Gastroesophageal sphincter (tissue), 4 donors: ENCODE data around the gene B3GNT5. TPM values are rescaled to one million over a fixed set of nuclear protein-coding genes. Genes with fewer than 3 reads are reported as not detected.
A peak's percentile ranks its signal among the peaks of the same experiment; 100 is the strongest.

Experiments
- ATAC-seq: fragments of 150-250 bp; one replicate; pipeline ENCODE4 v1.9.1; 2016; ENCODE audit warnings: mild to moderate bottlenecking, moderate library complexity
- H3K27ac ChIP-seq, 4 donors: fragments of 200-600 bp; sonication (generic) in 3 of 4; 1 replicate in 3 of 4; 2 replicates in 1 of 4; pipeline ENCODE4 v1.5.1; 2016 to 2019
- H3K27me3 ChIP-seq: fragments of 200-600 bp; sonication (generic); one replicate; pipeline ENCODE4 v1.5.1; 2019
- H3K36me3 ChIP-seq, 2 donors: fragments of 200-600 bp; sonication (generic); one replicate each; pipeline ENCODE4 v1.5.1; 2019; ENCODE audit warnings: control low read depth in 1 of 2
- H3K4me1 ChIP-seq, 3 donors: fragments of 200-600 bp; sonication (generic); 1 replicate in 2 of 3; 2 replicates in 1 of 3; pipeline ENCODE4 v1.5.1; 2016 to 2019; ENCODE audit warnings: control low read depth in 2 of 3
- H3K4me3 ChIP-seq, 2 donors: fragments of 200-600 bp; sonication (generic); one replicate each; pipeline ENCODE4 v1.5.1; 2019; ENCODE audit warnings: mild to moderate bottlenecking in 1 of 2, moderate library complexity in 1 of 2
- H3K9me3 ChIP-seq, 3 donors: fragments of 200-600 bp; sonication (generic); one replicate each; pipeline ENCODE4 v1.5.1; 2017 to 2019; ENCODE audit warnings: control low read depth in 2 of 3
- CTCF ChIP-seq, 4 experiments: fragments of 200-600 bp in 2 of 4; fragments of 450-650 bp in 2 of 4; sonication (generic) in 1 of 4; IDR thresholded peaks; one replicate each; pipeline ENCODE4 v1.5.1; 2017 to 2019; ENCODE audit warnings: antibody characterized with exemption in 4 of 4, mild to moderate bottlenecking in 2 of 4, moderate library complexity in 2 of 4
- EP300 ChIP-seq: sonication (generic); formaldehyde crosslinking; IDR thresholded peaks from one replicate; pipeline ENCODE4 v1.6.1; 2017; ENCODE audit warnings: antibody characterized with exemption, mild to moderate bottlenecking
- POLR2A ChIP-seq, 2 donors: fragments of 450-650 bp; IDR thresholded peaks; one replicate each; pipeline ENCODE4 v1.6.1; 2017; ENCODE audit warnings: antibody characterized with exemption in 2 of 2, mild to moderate bottlenecking in 2 of 2, moderate library complexity in 1 of 2
- POLR2AphosphoS5 ChIP-seq: sonication (generic); formaldehyde crosslinking; IDR thresholded peaks from one replicate; pipeline ENCODE4 v1.6.1; 2017; ENCODE audit warnings: antibody characterized with exemption
- WGBS, 2 donors: methylation state at CpG; one replicate each; pipeline ENCODE4 v1.1.5; 2018; ENCODE audit warnings: low coverage in 1 of 2; 5-methylcytosine and 5-hydroxymethylcytosine counted together
- total RNA-seq, 4 donors: library from RNA; depleted of rRNA; stranded (reverse); fragments of >200 nt; gene quantifications; one replicate each; pipeline ENCODE4 v1.1.0, GENCODE V29; 2016

Gene B3GNT5
- total RNA-seq, 4 donors from 2014 or later = 5.0 to 9.2 (median 6.1) TPM

DNA sequence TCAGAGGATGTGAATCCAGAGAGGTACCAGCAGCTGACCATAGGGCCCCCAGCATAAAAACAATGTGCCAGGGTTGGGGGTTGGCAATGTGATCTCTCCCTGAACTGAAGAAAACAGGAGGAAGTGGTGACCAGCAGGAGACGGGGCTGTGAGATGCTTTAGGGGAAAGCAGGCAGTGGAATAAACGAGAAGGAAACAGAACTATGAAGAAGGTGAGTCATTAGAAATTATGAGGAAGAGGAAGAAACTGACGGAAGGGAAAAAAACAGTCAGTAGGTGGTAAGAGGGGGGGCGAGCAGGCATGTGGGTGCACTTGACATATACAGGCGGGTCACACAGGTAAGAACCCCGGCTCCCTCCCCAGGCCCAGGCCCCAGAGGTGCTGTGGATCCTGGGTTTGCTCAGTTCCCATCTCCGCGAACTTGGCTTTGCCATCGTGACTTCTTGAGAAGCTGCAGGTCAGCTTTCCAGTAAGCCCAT is 42.2 kb upstream of the B3GNT5 start:
- 57 to 80% methylated on average over 6 to 9 of the region's 9 CpGs for WGBS, 2 donors

GRCh38 chr3:183211352-183211751 is 41.7 kb upstream of the B3GNT5 start:
- TF ChIP-seq POLR2A (IDR thresholded peaks at IDR 0.05) (no peak), POLR2AphosphoS5 (no peak), EP300 (no peak), CTCF (IDR thresholded peaks at IDR 0.05) (no peak)
- peaks cover 0 to 3% (median 0%) of the 10 kb centered on the region in 3 donors for H3K4me1 ChIP-seq
- no peaks in the 10 kb centered on the region for H3K27me3 ChIP-seq
- H3K4me3 ChIP-seq = no peak overlapping the region
- H3K36me3 ChIP-seq = no peaks in the 10 kb centered on the region
- ATAC-seq = peak; percentile 80
- no peaks in the 10 kb centered on the region for H3K9me3 ChIP-seq
- 78 to 87% methylated on average over 8 to 11 of the region's 13 CpGs for WGBS, 2 donors
- peak overlapping the region in 1 of 4 donors; percentile 52 for H3K27ac ChIP-seq

More for the DNA sequence above, 42.2 kb upstream of the B3GNT5 start:
- H3K4me1 ChIP-seq = peaks cover 0 to 3% (median 0%) of the 10 kb centered on the region in 3 donors
- peak; percentile 44 for ATAC-seq
- peak overlapping the region in 1 of 4 donors; percentile 52 for H3K27ac ChIP-seq
- TF ChIP-seq POLR2A (IDR thresholded peaks at IDR 0.05) = no peak
- TF ChIP-seq POLR2AphosphoS5 = no peak
- no peak for TF ChIP-seq EP300
- TF ChIP-seq CTCF (IDR thresholded peaks at IDR 0.05) = no peak
- no peaks in the 10 kb centered on the region for H3K27me3 ChIP-seq
- no peak overlapping the region for H3K4me3 ChIP-seq
- H3K9me3 ChIP-seq = no peaks in the 10 kb centered on the region
- H3K36me3 ChIP-seq = no peaks in the 10 kb centered on the region

DNA sequence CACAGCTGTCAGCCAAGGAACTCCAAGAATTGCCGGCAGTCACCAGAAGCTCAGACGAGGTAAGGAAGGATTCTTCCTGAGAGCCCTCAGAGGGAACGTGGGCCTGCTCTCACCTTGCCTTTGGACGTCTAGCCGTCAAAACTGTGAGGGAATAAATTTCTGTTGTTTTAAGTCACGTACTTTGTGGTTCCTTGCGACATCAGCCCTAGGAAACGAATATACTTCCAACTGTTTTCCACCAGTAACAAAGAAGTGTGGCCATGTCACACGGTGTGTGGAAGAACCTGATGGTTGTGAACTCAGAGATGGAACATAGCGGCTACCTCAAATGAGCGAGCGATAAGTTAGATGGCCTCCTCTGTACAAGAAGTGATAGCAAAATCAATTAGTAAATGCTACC is 41.0 kb upstream of the B3GNT5 start:
- ATAC-seq = no peak
- H3K4me1 ChIP-seq = peaks cover 0 to 3% (median 0%) of the 10 kb centered on the region in 3 donors
- no peak for TF ChIP-seq EP300
- peak overlapping the region in 1 of 4 donors; percentile 11 for H3K27ac ChIP-seq
- H3K9me3 ChIP-seq = no peaks in the 10 kb centered on the region
- 79 to 95% methylated on average over 8 to 12 of the region's 12 CpGs for WGBS, 2 donors
- H3K4me3 ChIP-seq = no peak overlapping the region
- no peaks in the 10 kb centered on the region for H3K36me3 ChIP-seq
- H3K27me3 ChIP-seq = no peaks in the 10 kb centered on the region

DNA sequence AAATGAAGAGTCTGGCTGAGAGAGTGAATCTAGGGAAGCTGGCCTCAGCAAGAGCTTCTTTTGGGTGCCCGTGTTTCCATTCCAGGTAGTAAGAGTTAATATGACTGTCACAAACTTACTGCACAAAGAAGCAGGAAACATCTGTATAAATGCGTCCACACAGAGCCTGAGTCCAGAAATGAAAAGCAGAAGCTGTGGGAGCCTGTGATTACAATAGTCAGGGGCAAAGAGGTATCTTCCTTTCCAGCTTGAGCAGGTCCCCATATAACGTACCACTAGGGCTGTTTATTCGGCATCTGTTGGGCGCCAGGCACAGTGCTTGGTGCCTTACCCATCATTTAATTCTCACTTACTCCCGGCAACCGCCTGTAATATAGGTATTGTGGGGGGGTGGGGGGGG is 40.5 kb upstream of the B3GNT5 start:
- 20 to 72% methylated on average over 1 to 5 of the region's 7 CpGs for WGBS, 2 donors

More for the DNA sequence above, 40.5 kb upstream of the B3GNT5 start:
- Histone ChIP-seq H3K27ac (peak overlapping the region in 1 of 4 donors; percentile 11), H3K36me3 (no peaks in the 10 kb centered on the region), H3K4me1 (peaks cover 0 to 3% (median 0%) of the 10 kb centered on the region in 3 donors), H3K27me3 (peaks cover 1% of the 10 kb centered on the region), H3K9me3 (no peaks in the 10 kb centered on the region), H3K4me3 (no peak overlapping the region)
- TF ChIP-seq CTCF (IDR thresholded peaks at IDR 0.05) = no peak
- no peak for TF ChIP-seq POLR2A (IDR thresholded peaks at IDR 0.05)
- no peak for TF ChIP-seq EP300
- no peak for TF ChIP-seq POLR2AphosphoS5
- ATAC-seq = peak; percentile 30
